H9 (cell line): Measurements from ENCODE around the gene RAP1GAP2. TPM values are rescaled to one million over a fixed set of nuclear protein-coding genes. Genes with fewer than 3 reads are reported as not detected.

Experiments used
- DNase-seq: peaks from one replicate; pipeline ENCODE4 v3.0.0-alpha.2; 2017
- H2AFZ ChIP-seq: one replicate; pipeline ENCODE4 v1.6.1; 2013; ENCODE audit warnings: mild to moderate bottlenecking, low read length, control low read depth, moderate library complexity
- H2AK5ac ChIP-seq: 2 replicates; pipeline ENCODE4 v1.6.1; 2013; ENCODE audit warnings: low read length, control low read depth, mixed read lengths; ENCODE audit not compliant: insufficient read length
- H2BK120ac ChIP-seq: one replicate; pipeline ENCODE4 v1.6.1; 2013; ENCODE audit warnings: low read depth, mild to moderate bottlenecking, low read length, control low read depth, inconsistent platforms; ENCODE audit not compliant: poor library complexity, severe bottlenecking
- H2BK12ac ChIP-seq: 2 replicates; pipeline ENCODE4 v1.6.1; 2013; ENCODE audit warnings: low read length, control low read depth, mixed read lengths, low read depth; ENCODE audit not compliant: insufficient read length
- H2BK15ac ChIP-seq: 2 replicates; pipeline ENCODE4 v1.6.1; 2013; ENCODE audit warnings: low read depth, low read length, control low read depth
- H2BK20ac ChIP-seq: one replicate; pipeline ENCODE4 v1.6.1; 2013; ENCODE audit warnings: low read depth, mild to moderate bottlenecking, low read length, control low read depth, inconsistent platforms; ENCODE audit not compliant: poor library complexity, severe bottlenecking
- H2BK5ac ChIP-seq: 2 replicates; pipeline ENCODE4 v1.6.1; 2013; ENCODE audit warnings: low read length, control low read depth, mixed read lengths; ENCODE audit not compliant: insufficient read length
- H3K14ac ChIP-seq: 2 replicates; pipeline ENCODE4 v1.6.1; 2013; ENCODE audit warnings: low read length, control low read depth; ENCODE audit not compliant: insufficient read depth
- H3K18ac ChIP-seq: 2 replicates; pipeline ENCODE4 v1.6.1; 2013; ENCODE audit warnings: low read depth, mild to moderate bottlenecking, mixed read lengths, low read length, control low read depth; ENCODE audit not compliant: insufficient read length
- H3K23ac ChIP-seq: 2 replicates; pipeline ENCODE4 v1.6.1; 2013; ENCODE audit warnings: low read length, control low read depth, mixed read lengths, low read depth; ENCODE audit not compliant: insufficient read length
- H3K23me2 ChIP-seq: 2 replicates; pipeline ENCODE4 v1.6.1; 2013; ENCODE audit warnings: low read depth, mild to moderate bottlenecking, mixed read lengths, low read length, control low read depth; ENCODE audit not compliant: insufficient read length, poor library complexity, severe bottlenecking
- H3K27ac ChIP-seq: 2 replicates; pipeline ENCODE4 v1.5.1; 2013; ENCODE audit warnings: low read length, control low read depth, mixed read lengths, low read depth; ENCODE audit not compliant: insufficient read length
- H3K27me3 ChIP-seq: 2 replicates; pipeline ENCODE4 v1.6.1; 2013; ENCODE audit warnings: low read length, control low read depth, inconsistent platforms; ENCODE audit not compliant: insufficient read depth
- H3K4ac ChIP-seq: 2 replicates; pipeline ENCODE4 v1.6.1; 2013; ENCODE audit warnings: low read depth, mild to moderate bottlenecking, control low read depth, inconsistent platforms, low read length, moderate library complexity
- H3K4me1 ChIP-seq: 2 replicates; pipeline ENCODE4 v1.6.1; 2013; ENCODE audit warnings: low read length, control low read depth, inconsistent platforms; ENCODE audit not compliant: insufficient read depth
- H3K4me2 ChIP-seq: 2 replicates; pipeline ENCODE4 v1.6.1; 2013; ENCODE audit warnings: low read length, control low read depth, mixed read lengths; ENCODE audit not compliant: insufficient read length, insufficient read depth
- H3K56ac ChIP-seq: 2 replicates; pipeline ENCODE4 v1.6.1; 2013; ENCODE audit warnings: low read depth, mild to moderate bottlenecking, mixed read lengths, low read length, control low read depth; ENCODE audit not compliant: insufficient read length
- H3K79me1 ChIP-seq: 2 replicates; pipeline ENCODE4 v1.6.1; 2013; ENCODE audit warnings: low read depth, mild to moderate bottlenecking, moderate library complexity, low read length, control low read depth, inconsistent platforms; ENCODE audit not compliant: insufficient read depth, poor library complexity, severe bottlenecking
- H3K79me2 ChIP-seq: 2 replicates; pipeline ENCODE4 v1.6.1; 2013; ENCODE audit warnings: low read length, control low read depth, inconsistent platforms; ENCODE audit not compliant: insufficient read depth
- H3K9ac ChIP-seq: 2 replicates; pipeline ENCODE4 v1.6.1; 2013; ENCODE audit warnings: low read length, control low read depth, mixed read lengths; ENCODE audit not compliant: insufficient read length; ENCODE audit errors: extremely low read depth
- H3K9me3 ChIP-seq: one replicate; pipeline ENCODE4 v1.6.1; 2013; ENCODE audit warnings: low read depth, low read length, inconsistent platforms; ENCODE audit not compliant: control insufficient read depth
- H3T11ph ChIP-seq: one replicate; pipeline ENCODE4 v1.6.1; 2013; ENCODE audit warnings: mild to moderate bottlenecking, low read length, control low read depth, inconsistent platforms
- H4K20me1 ChIP-seq: one replicate; pipeline ENCODE4 v1.6.1; 2013; ENCODE audit not compliant: control insufficient read depth, insufficient read length, insufficient read depth
- H4K5ac ChIP-seq: 2 replicates; pipeline ENCODE4 v1.6.1; 2013; ENCODE audit warnings: low read depth, mild to moderate bottlenecking, mixed read lengths, low read length, control low read depth; ENCODE audit not compliant: insufficient read length
- H4K8ac ChIP-seq: replicated peaks from 2 replicates; pipeline ENCODE4 v1.6.1; 2013; ENCODE audit warnings: low read length, control low read depth, mixed read lengths, low read depth; ENCODE audit not compliant: insufficient read length
- H4K91ac ChIP-seq: 2 replicates; pipeline ENCODE4 v1.6.1; 2013; ENCODE audit warnings: low read depth, mild to moderate bottlenecking, moderate library complexity, mixed read lengths, low read length, control low read depth; ENCODE audit not compliant: insufficient read length
- H3K27ac Mint-ChIP-seq, 3 experiments: 2 replicates in 2 of 3; 3 replicates in 1 of 3; pipeline ENCODE4 v1.8.0; 2020 to 2021; ENCODE audit warnings: mixed read lengths in 3 of 3, mild to moderate bottlenecking in 1 of 3, moderate library complexity in 1 of 3
- H3K27me3 Mint-ChIP-seq: 2 replicates; pipeline ENCODE4 v1.8.0; 2021; ENCODE audit warnings: low read depth, mild to moderate bottlenecking, moderate library complexity, mixed read lengths
- H3K36me3 Mint-ChIP-seq, 3 experiments: 2 replicates in 2 of 3; 3 replicates in 1 of 3; pipeline ENCODE4 v1.8.0; 2020 to 2021; ENCODE audit warnings: low read depth in 3 of 3, mixed read lengths in 3 of 3; ENCODE audit not compliant: insufficient read depth in 1 of 3
- H3K4me1 Mint-ChIP-seq, 2 experiments: 2 replicates each; pipeline ENCODE4 v1.8.0; 2020; ENCODE audit warnings: mixed read lengths in 2 of 2
- H3K4me3 Mint-ChIP-seq, 2 experiments: 2 replicates in 1 of 2; 3 replicates in 1 of 2; pipeline ENCODE4 v1.8.0; 2020 to 2021; ENCODE audit warnings: mild to moderate bottlenecking in 2 of 2, mixed read lengths in 2 of 2, moderate library complexity in 1 of 2
- H3K9me3 Mint-ChIP-seq, 2 experiments: 2 replicates in 1 of 2; 3 replicates in 1 of 2; pipeline ENCODE4 v1.8.0; 2020; ENCODE audit warnings: mild to moderate bottlenecking in 2 of 2, mixed read lengths in 2 of 2, moderate library complexity in 1 of 2
- CTCF ChIP-seq: fragments of 200-600 bp; sonication (generic); conservative IDR thresholded peaks from 3 replicates; pipeline ENCODE4 v1.8.0; 2021; ENCODE audit warnings: antibody characterized with exemption, mild to moderate bottlenecking
- WGBS: extraction: QIAGEN DNeasy Blood & Tissue Kit; methylation state at CpG from one replicate; pipeline ENCODE4 v1.1.7; 2013; ENCODE audit warnings: missing lambda C conversion rate, low lambda C conversion rate, mixed read lengths; ENCODE audit not compliant: insufficient read length; ENCODE audit errors: extremely low coverage; 5-methylcytosine and 5-hydroxymethylcytosine counted together
- total RNA-seq: library from RNA; stranded (reverse); gene quantifications from 2 replicates; pipeline ENCODE4 v1.2.1, GENCODE V29; 2021

Gene RAP1GAP2
- total RNA-seq, 1 experiment from 2014 or later = 33.8 TPM

GRCh38 chr17:2962729-2963128 is 166.5 kb downstream of the RAP1GAP2 start:
- Histone ChIP-seq H3K27me3 (no peaks in the 10 kb centered on the region), H4K20me1 (no peaks in the 10 kb centered on the region), H3K4me1 (no peaks in the 10 kb centered on the region), H3K79me2 (0 out of 2 replicates have a peak, but pooled peaks cover 2% of the 10 kb centered on the region), H3K27ac (no peak overlapping the region), H3K14ac (no peak overlapping the region), H2AFZ (no peak overlapping the region), H2AK5ac (no peak overlapping the region), H3K23ac (no peak overlapping the region), H3K9ac (no peak overlapping the region), H4K91ac (no peak overlapping the region), H2BK15ac (no peak overlapping the region), H2BK12ac (no peak overlapping the region), H2BK5ac (no peak overlapping the region), H2BK120ac (no peak overlapping the region), H3K4me2 (no peak overlapping the region), H2BK20ac (no peak overlapping the region), H4K5ac (no peak overlapping the region), H3K18ac (no peak overlapping the region), H3K79me1 (no peaks in the 10 kb centered on the region), H3K4ac (no peak overlapping the region), H3K56ac (no peak overlapping the region), H3T11ph (no peak overlapping the region), H3K23me2 (no peaks in the 10 kb centered on the region), H4K8ac (no peak overlapping the region), H3K9me3 (no peaks in the 10 kb centered on the region)
- Mint-ChIP-seq H3K4me3 (no peak overlapping the region), H3K4me1 (peaks cover 26 to 38% of the 10 kb centered on the region in 2 experiments), H3K27me3 (no peaks in the 10 kb centered on the region), H3K36me3 (peaks cover 0 to 21% (median 0%) of the 10 kb centered on the region in 3 experiments; a peak in 3 of 7 replicates), H3K27ac (peak overlapping the region in 1 of 3 experiments; percentile 49; a peak in 2 of 7 replicates), H3K9me3 (no peaks in the 10 kb centered on the region; a peak in 1 of 5 replicates)
- DNase-seq = peak; percentile 29
- TF ChIP-seq CTCF = no peak
- WGBS = no CpG with 5 or more reads among the region's 14 CpGs
